HG03159 (cell line): ENCODE measurements around the gene IGFBP7.

Experiments used
- ATAC-seq: cut with Tn5 transposase; IDR thresholded peaks from one replicate; pipeline ENCODE4 v1.9.1; 2021; ENCODE audit warnings: mild to moderate bottlenecking, moderate library complexity; ENCODE audit not compliant: unreplicated experiment

Gene IGFBP7, protein sequence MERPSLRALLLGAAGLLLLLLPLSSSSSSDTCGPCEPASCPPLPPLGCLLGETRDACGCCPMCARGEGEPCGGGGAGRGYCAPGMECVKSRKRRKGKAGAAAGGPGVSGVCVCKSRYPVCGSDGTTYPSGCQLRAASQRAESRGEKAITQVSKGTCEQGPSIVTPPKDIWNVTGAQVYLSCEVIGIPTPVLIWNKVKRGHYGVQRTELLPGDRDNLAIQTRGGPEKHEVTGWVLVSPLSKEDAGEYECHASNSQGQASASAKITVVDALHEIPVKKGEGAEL

DNA sequence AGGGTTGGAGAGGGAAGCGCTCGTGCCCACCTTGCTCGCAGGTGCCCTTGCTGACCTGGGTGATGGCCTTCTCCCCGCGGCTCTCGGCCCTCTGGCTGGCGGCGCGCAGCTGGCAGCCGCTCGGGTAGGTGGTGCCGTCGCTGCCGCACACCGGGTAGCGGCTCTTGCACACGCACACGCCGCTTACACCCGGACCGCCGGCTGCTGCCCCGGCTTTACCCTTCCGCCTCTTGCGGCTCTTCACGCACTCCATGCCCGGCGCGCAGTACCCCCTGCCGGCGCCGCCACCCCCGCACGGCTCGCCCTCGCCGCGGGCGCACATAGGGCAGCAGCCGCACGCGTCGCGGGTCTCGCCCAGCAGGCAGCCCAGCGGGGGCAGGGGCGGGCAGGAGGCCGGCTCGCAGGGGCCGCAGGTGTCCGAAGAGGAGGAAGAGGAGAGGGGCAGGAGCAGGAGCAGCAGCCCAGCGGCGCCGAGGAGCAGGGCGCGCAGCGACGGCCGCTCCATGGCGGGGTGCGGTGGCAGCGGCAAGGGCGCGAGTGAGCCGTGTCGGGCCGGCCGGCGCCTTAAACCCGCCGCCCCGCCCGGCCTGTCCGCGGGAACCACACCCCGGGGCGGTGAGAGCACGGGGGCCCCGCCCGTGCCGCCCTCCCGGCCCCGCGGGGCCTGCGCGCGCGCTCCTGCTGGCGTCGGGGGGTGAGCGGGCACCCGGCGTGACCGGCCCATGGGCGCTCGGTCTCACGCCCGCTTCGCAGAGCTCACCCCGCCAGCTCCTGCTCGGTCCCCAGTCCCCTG is at the start of gene IGFBP7:
Gene IGFBP7, minus strand, starts transcription at position 539 of the 793 bp plus-strand sequence. Its CDS starts 34 bp downstream, at position 505.
- ATAC-seq, result peak; percentile 40

- no peak for ATAC-seq
Measured at GRCh38 chr4:57159866-57160265, 49.7 kb upstream of the IGFBP7 start.

GRCh38 chr4:57158762-57159161 is 48.6 kb upstream of the IGFBP7 start:
- no peak for ATAC-seq

GRCh38 chr4:57158221-57158620 is 48.0 kb upstream of the IGFBP7 start:
- ATAC-seq, result no peak

DNA sequence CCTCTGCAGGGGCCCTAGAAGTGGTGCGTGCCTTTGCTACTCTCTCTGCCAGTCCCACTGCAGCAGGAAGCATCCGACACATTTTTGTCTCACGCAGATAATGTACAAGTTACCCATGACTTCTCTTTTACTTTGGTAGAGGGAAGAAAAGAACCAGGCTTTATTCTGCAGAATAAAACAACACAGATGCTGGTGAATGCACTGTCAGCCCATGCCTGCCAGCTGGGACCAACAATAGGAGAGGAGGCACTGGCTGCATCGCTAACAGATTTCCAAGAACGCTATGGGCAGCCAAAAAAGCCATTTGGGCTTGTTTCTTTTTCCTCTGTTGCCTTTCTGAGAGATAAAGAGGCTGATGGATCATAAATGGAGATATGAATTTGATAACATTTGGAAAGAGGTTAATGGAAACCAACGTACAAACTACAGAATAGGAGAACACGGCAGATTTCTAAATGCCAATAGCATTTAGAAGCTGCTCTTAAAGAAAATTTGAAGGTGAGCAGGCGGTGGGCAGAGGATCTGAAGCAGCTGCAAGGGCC is 47.5 kb upstream of the IGFBP7 start:
- ATAC-seq, result no peak

- no peak for ATAC-seq
Measured at GRCh38 chr4:57156242-57156990, 46.2 kb upstream of the IGFBP7 start.

- no peak for ATAC-seq
Measured at GRCh38 chr4:57154926-57155325, 44.7 kb upstream of the IGFBP7 start.

GRCh38 chr4:57154191-57154590 is 44.0 kb upstream of the IGFBP7 start:
- no peak for ATAC-seq

GRCh38 chr4:57153207-57153606 is 43.0 kb upstream of the IGFBP7 start:
- no peak for ATAC-seq

GRCh38 chr4:57151481-57151880 is 41.3 kb upstream of the IGFBP7 start:
- no peak for ATAC-seq

DNA sequence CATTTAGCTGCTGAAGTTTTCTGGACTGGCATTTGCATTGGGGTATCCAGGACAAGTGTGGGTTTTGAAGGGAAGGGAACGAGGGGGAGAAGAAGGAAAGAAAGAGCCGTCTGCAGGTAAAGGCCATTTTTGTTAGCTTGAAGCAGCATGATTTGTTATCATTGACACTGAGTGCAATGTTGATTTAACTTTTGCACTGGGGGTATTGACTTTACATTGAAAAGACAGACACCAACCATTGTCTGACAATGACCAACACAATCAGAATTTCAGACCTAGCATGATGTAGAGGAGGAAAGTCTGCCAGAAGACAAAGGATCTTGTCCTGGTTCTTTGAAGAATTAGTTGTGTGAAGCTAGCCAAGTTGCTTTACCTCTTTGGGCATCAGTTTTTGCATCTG is 39.6 kb upstream of the IGFBP7 start:
- no peak for ATAC-seq

GRCh38 chr4:57148831-57149505 is 38.8 kb upstream of the IGFBP7 start:
- no peak for ATAC-seq

DNA sequence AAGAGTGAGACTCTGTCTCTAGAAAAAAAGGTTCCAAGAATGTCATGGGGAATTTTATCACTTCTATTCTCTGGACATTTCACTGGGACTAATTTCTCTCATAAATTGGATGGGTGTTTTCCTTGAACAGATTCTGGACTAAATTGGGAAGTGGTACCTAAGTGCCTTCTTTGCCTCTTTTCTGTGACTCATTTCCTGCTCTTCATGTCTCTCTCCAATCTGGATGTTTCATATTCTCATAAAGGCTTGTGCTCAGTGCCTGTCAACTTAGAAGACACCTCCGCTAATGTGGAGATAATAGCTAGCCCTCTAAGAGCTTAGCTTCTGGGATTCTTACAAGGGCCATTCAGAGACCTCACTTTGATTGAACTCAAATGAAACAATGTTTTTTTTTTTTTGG is 38.0 kb upstream of the IGFBP7 start:
- ATAC-seq, result no peak

DNA sequence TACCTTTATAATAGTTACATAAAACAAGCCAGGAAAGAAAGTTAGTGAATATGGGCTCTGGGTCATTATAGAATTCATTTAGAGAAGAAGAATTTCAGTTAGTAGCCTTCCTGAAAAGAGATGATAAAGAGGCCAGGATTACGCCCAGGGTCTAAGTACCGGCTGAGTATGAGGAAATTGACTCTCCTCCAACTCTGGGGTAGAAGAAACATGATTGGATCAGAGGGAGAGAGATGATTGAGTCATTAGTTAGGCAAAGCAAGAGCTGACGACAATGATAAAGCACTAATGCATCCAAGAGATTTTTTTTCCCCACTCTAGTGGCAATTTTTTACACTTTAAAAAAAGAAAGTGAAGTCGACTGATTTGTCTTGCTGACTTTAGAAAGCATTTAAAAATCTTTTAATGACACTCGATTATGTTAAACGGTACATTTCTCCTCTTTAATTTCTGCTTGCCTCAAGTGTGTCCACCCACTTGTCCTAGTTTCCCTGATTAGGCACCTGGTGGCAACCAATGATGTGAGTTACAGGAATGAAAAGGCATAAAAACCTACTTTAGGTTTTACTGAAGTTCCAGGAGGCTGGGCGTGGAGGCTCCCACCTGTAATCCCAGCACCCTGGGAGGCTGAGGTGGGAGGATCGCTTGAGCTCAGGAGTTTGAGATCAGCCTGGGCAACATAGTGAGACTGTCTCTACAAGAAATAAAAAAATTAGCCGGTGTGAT is 37.3 kb upstream of the IGFBP7 start:
- ATAC-seq, result no peak

DNA sequence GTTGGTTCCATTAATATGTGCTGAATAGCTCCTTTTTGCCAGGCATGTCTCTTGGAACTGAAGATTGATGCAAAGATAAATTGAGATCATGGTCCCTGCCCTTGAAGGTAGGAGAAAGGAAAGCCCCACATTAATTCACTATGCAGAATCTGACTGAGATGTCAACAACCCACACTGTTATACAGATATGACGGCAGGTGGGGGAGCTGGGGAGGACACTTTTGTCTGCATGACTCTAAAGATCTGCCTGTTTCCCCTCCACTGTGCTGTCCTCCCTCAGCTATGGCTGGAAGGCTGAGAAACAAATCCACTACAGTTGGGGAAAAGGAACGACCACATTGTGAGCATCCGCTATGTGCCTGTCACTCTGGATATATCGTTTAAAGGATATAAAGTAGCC is 36.3 kb upstream of the IGFBP7 start:
- no peak for ATAC-seq

- no peak for ATAC-seq
Measured at GRCh38 chr4:57144466-57144865, 34.3 kb upstream of the IGFBP7 start.

DNA sequence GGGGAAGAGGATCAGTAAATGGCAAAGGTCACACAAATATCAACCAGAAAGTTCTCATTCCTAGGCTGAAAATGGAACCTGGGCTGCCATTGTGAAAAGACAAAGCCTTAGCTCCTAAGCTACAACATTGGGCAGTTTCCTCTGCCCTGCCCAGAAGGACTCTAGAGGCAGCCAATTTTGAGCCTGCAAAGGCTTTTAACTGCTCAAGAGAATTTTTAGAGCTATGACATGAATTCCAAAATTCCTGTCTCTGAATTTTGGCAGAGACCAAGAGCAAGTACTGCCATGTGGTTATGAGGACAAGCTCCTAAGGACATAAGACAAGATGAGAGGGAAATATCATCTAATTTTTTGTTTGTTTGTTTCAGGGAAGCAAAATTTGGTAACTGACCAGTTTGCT is 29.6 kb upstream of the IGFBP7 start:
- no peak for ATAC-seq

- no peak for ATAC-seq
Measured at GRCh38 chr4:57137261-57137660, 27.1 kb upstream of the IGFBP7 start.

GRCh38 chr4:57136281-57136680 is 26.1 kb upstream of the IGFBP7 start:
- no peak for ATAC-seq

DNA sequence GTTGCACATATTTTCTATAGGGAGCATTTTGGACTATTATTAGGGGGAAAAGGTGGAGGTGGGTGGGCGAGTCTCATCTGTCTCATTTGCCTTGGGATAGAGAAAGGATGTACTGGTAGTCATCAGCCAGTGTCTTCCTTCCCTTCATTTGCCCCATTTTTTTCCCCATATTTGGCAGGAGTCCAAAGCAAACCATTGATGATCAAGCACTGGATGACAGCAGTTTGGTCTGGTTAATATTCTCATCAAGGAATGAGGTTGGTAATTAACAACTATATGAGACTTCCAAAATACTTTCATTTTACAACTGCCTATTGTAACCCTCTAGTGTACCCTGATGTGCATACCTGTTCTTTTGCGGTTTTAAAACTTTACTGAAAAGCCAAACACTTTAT is 22.6 kb upstream of the IGFBP7 start:
- no peak for ATAC-seq
